Cardiac muscle cell (in vitro differentiated cells and primary cell): ENCODE results near the gene DHTKD1. TPM values are rescaled to one million over a fixed set of nuclear protein-coding genes. Genes with fewer than 3 reads are reported as not detected.

Experiments used
- DNase-seq, 2 donors: peaks; one replicate each; pipeline versions ENCODE4 v3.0.0 to v3.0.0-alpha.2; 2010 to 2017; ENCODE audit warnings: low read depth in 1 of 2, low spot score in 1 of 2
- H3K27ac ChIP-seq: fragments of 200-600 bp; sonication (generic); 2 replicates; pipeline ENCODE4 v1.5.1; 2016
- H3K27me3 ChIP-seq: fragments of 200-600 bp; sonication (generic); 2 replicates; pipeline ENCODE4 v1.6.0; 2016; ENCODE audit warnings: control low read depth
- H3K36me3 ChIP-seq: fragments of 200-600 bp; sonication (generic); 2 replicates; pipeline ENCODE4 v1.5.1; 2016; ENCODE audit warnings: control low read depth
- H3K4me1 ChIP-seq: fragments of 200-600 bp; sonication (generic); 2 replicates; pipeline ENCODE4 v1.8.1; 2017; ENCODE audit warnings: low read depth, mild to moderate bottlenecking, mixed run types
- H3K4me3 ChIP-seq: fragments of 200-600 bp; sonication (generic); 2 replicates; pipeline ENCODE4 v1.5.1; 2016; ENCODE audit warnings: mild to moderate bottlenecking
- H3K9me3 ChIP-seq: fragments of 200-600 bp; sonication (generic); 2 replicates; pipeline ENCODE4 v1.5.1; 2017; ENCODE audit warnings: low read depth, mild to moderate bottlenecking, control low read depth
- polyA plus RNA-seq: library from polyadenylated mRNA; unstranded; fragments of >200 nt; fragmentation: Nextera tagmentation; extraction: Ambion mirVana; gene quantifications from 2 replicates; pipeline ENCODE4 v1.2.1, GENCODE V29; 2016
- total RNA-seq: library from RNA; depleted of rRNA; stranded (reverse); fragments of >200 nt; gene quantifications from 2 replicates; pipeline ENCODE4 v1.2.3, GENCODE V29; 2016
- TF ChIP-seq, protein P1 (sequence below): IDR thresholded peaks from 2 replicates; pipeline ENCODE4 v1.5.1; 2012; ENCODE audit warnings: low read depth, mild to moderate bottlenecking, low read length

DHTKD1 gene
- total RNA-seq: 34.5 and 51.6 TPM in 2 replicates
- polyA plus RNA-seq: 36.5 and 51.2 TPM in 2 replicates

DNA sequence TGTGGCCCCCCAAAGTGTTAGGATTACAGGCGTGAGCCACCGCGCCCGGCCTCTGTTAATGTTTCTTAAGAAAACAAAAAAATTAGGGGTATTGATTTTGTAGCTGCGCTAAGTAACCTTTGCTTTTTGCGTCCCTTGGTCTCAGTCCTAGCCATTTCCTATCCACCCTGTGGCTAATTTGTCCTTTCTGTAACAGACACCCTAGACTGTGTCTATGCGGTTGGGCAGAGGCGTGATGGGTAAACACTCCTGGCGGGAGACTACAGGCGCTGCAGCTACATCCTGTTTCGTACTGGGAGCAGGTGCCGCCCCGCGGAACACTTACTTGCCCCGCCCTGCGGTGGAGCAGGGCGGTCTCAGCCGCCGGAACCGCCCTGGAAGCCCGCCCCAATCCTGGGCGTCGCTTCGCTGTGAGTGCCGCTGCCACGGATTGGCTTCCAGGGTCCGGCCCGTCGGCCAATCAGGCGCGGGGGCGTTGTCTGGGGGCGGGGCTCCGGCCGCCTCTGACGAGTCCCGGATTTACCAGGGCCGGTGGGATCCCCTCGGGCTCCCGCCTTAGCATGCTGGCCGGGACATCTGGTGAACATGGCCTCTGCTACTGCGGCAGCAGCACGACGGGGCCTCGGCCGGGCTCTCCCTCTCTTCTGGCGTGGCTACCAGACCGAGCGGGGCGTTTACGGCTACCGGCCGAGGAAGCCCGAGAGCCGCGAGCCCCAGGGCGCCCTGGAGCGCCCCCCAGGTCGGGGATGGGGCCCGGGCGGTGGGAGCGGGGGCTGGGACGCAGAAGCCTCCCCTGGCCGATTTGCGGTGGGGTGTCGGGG is at the start of gene DHTKD1:
TSS of gene DHTKD1 (plus strand) at position 506 of the 821 bp plus-strand sequence. CDS start at position 586, 80 bp downstream.
- H3K4me3 ChIP-seq: peak within 1 kb of the TSS; percentile 94
- no peaks in the 10 kb centered on the region for H3K36me3 ChIP-seq
- peak within 1 kb of the TSS; percentile 91 for H3K27ac ChIP-seq
- peak; percentile 99 for DNase-seq
- H3K27me3 ChIP-seq: no peaks in the 10 kb centered on the region
- H3K9me3 ChIP-seq: no peaks in the 10 kb centered on the region
- no peaks in the 10 kb centered on the region for H3K4me1 ChIP-seq
- TF ChIP-seq, protein P1, sequence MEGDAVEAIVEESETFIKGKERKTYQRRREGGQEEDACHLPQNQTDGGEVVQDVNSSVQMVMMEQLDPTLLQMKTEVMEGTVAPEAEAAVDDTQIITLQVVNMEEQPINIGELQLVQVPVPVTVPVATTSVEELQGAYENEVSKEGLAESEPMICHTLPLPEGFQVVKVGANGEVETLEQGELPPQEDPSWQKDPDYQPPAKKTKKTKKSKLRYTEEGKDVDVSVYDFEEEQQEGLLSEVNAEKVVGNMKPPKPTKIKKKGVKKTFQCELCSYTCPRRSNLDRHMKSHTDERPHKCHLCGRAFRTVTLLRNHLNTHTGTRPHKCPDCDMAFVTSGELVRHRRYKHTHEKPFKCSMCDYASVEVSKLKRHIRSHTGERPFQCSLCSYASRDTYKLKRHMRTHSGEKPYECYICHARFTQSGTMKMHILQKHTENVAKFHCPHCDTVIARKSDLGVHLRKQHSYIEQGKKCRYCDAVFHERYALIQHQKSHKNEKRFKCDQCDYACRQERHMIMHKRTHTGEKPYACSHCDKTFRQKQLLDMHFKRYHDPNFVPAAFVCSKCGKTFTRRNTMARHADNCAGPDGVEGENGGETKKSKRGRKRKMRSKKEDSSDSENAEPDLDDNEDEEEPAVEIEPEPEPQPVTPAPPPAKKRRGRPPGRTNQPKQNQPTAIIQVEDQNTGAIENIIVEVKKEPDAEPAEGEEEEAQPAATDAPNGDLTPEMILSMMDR: peak; percentile 36

DNA sequence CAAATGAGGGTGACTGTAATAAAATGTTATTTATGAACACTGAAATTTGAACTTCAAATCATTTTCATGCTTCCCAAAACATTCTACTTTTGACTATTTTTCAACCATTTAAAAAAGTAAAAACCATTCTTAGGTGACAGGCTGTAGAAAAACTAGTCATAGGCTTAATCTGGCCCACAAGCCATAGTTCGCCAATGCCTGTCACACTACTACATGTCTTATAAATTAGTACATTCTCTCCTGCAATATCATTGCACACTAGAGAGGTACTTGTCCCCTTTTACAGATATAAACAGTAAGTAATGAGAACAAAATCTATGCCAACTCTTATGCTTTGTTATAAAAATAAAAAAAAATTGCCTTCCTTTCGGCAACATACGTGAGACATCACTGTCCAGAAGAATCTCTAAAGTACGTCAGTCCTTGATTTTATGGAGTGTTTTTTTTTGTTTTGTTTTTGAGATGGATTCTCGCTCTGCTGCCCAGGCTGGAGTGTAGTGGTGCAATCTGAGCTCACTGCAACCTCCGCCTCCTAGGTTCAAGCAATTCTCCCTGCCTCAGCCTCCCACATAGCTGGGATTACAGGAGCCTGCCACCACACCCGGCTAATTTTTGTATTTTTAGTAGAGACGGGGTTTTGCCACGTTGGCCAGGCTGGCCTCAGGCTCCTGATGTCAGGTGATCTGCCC is 49.3 kb upstream of the DHTKD1 start:
- Histone ChIP-seq H3K9me3 (no peaks in the 10 kb centered on the region), H3K4me3 (no peak overlapping the region), H3K27ac (no peak overlapping the region), H3K36me3 (no peaks in the 10 kb centered on the region), H3K4me1 (no peaks in the 10 kb centered on the region), H3K27me3 (no peaks in the 10 kb centered on the region)
- DNase-seq: peak in 1 of 2 donors; percentile 22
- TF ChIP-seq, protein P1: no peak

DNA sequence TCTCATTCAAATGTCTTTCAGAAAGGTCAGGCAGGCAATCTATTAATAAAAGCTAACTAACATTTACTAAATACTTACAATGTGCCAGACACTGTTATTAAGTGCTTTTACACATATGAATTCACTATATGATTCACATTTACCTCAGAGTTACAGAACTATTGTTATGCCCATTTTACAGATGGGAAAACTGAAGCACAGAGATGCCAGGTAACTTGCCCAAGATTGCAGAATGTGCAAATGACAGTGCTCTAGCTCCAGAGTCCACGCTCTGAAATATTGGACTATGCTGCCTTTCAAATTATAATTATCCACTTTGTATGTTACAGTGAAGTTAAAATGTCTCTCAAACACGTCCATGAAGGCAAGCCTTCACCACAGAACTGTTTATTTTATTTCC is 48.2 kb upstream of the DHTKD1 start:
- H3K4me1 ChIP-seq: no peaks in the 10 kb centered on the region
- DNase-seq: no peak
- no peaks in the 10 kb centered on the region for H3K36me3 ChIP-seq
- H3K4me3 ChIP-seq: no peak overlapping the region
- H3K27me3 ChIP-seq: no peaks in the 10 kb centered on the region
- H3K9me3 ChIP-seq: no peaks in the 10 kb centered on the region
- no peak overlapping the region for H3K27ac ChIP-seq
- TF ChIP-seq, protein P1: no peak

- Histone ChIP-seq H3K27me3 (no peaks in the 10 kb centered on the region), H3K4me3 (no peak overlapping the region), H3K4me1 (no peaks in the 10 kb centered on the region), H3K27ac (no peak overlapping the region), H3K36me3 (no peaks in the 10 kb centered on the region), H3K9me3 (no peaks in the 10 kb centered on the region)
- TF ChIP-seq, protein P1: no peak
- DNase-seq: no peak
These were observed 46.0 kb upstream of the DHTKD1 start for GRCh38 chr10:12022580-12023257.

GRCh38 chr10:12025591-12025990 is 43.2 kb upstream of the DHTKD1 start:
- TF ChIP-seq, protein P1: no peak
- no peaks in the 10 kb centered on the region for H3K9me3 ChIP-seq
- DNase-seq: no peak
- H3K27ac ChIP-seq: no peak overlapping the region
- no peaks in the 10 kb centered on the region for H3K4me1 ChIP-seq
- H3K36me3 ChIP-seq: peaks cover 13% of the 10 kb centered on the region
- no peak overlapping the region for H3K4me3 ChIP-seq
- no peaks in the 10 kb centered on the region for H3K27me3 ChIP-seq
